AG10803 (cell line): Measurements from ENCODE around the gene PRKD3.
A peak's percentile ranks its signal among the peaks of the same experiment; 100 is the strongest.

Experiments
- DNase-seq: peaks from one replicate; pipeline ENCODE4 v3.0.0; 2010; ENCODE audit warnings: low read depth
- H3K4me3 ChIP-seq: 2 replicates; pipeline ENCODE4 v1.5.1; 2011; ENCODE audit warnings: mild to moderate bottlenecking, low read length, control low read depth
- CTCF ChIP-seq: conservative IDR thresholded peaks from 2 replicates; pipeline ENCODE4 v1.5.1; 2011; ENCODE audit warnings: mild to moderate bottlenecking, low read length, control low read depth, inconsistent platforms

The PRKD3 gene

GRCh38 chr2:37283207-37283606, 41.4 kb downstream of the PRKD3 start:
- peak; percentile 85 for DNase-seq
- TF ChIP-seq CTCF = no peak
- H3K4me3 ChIP-seq = no peak overlapping the region

- TF ChIP-seq CTCF = no peak
- DNase-seq = peak; percentile 21
- H3K4me3 ChIP-seq = no peak overlapping the region
Observed at GRCh38 chr2:37282746-37283145, 41.9 kb downstream of the PRKD3 start.

- no peak overlapping the region for H3K4me3 ChIP-seq
- no peak for DNase-seq
- no peak for TF ChIP-seq CTCF
Observed at GRCh38 chr2:37281916-37282315, 42.7 kb downstream of the PRKD3 start.

- no peak for TF ChIP-seq CTCF
- no peak for DNase-seq
- H3K4me3 ChIP-seq = no peak overlapping the region
Observed at GRCh38 chr2:37276291-37276690, 48.3 kb downstream of the PRKD3 start.
